ENCODE data around the gene RFT1.

DNA sequence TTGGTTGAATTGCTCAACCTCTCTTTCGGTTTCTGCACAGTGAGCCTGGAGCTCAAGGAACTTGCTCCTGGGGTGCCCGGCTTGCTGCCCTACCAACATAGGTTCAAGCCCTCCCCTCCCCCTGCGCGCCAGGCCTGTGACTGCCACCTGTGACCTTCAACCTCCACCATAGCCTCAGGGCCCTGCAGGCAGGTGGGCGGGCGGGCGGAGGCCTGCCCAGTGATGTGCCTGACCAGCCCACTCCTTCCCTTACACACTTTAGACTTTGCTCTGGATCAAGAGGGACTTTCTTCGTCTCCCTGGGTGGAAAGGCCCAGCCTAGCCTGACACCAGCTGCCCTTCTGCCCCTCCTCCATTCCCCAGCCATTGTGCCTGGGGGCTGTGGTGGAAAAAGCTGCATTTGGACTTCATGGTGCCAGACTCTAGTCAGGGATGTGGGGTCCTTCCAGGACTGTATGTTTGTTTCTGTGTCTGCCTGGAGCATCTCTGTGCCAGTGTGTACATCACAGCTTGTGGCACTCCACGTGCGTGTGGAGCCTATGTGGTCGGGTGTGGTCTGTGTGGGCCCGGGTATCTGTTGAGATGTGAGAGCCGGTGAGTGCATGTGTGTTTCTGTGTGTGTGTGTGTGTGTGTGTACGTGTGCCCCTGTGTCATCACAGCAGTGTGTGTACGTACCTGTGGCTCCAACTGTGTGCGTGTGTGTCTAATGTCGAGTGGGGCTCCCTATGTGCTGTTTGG is 40.3 kb upstream of the RFT1 start:
- no peak for TF ChIP-seq POLR2A (IDR thresholded peaks at IDR 0.05)
- TF ChIP-seq, protein P1, sequence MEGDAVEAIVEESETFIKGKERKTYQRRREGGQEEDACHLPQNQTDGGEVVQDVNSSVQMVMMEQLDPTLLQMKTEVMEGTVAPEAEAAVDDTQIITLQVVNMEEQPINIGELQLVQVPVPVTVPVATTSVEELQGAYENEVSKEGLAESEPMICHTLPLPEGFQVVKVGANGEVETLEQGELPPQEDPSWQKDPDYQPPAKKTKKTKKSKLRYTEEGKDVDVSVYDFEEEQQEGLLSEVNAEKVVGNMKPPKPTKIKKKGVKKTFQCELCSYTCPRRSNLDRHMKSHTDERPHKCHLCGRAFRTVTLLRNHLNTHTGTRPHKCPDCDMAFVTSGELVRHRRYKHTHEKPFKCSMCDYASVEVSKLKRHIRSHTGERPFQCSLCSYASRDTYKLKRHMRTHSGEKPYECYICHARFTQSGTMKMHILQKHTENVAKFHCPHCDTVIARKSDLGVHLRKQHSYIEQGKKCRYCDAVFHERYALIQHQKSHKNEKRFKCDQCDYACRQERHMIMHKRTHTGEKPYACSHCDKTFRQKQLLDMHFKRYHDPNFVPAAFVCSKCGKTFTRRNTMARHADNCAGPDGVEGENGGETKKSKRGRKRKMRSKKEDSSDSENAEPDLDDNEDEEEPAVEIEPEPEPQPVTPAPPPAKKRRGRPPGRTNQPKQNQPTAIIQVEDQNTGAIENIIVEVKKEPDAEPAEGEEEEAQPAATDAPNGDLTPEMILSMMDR (IDR thresholded peaks at IDR 0.05) = no peak

All from lower leg skin (tissue), 3 donors.